PC-3 (cell line): ENCODE measurements around the gene NADSYN1. TPM values are rescaled to one million over a fixed set of nuclear protein-coding genes. Genes with fewer than 3 reads are reported as not detected.

Source experiments
- ATAC-seq: fragments of 200-7000 bp; cut with Tn5 transposase; 2 replicates; pipeline ENCODE4 v1.9.1; 2020; ENCODE audit warnings: mild to moderate bottlenecking, moderate library complexity
- BruUV-seq: library from RNA; stranded (reverse); fragments of 400-500 nt; replicated peaks from 2 replicates; lab custom pipeline; 2021; lab: Mats Ljungman, UMichigan
- CTCF ChIA-PET: fragments of 300-600 bp; sonication (Branson Sonifier 250); formaldehyde crosslinking; loops from one replicate; lab custom pipeline; 2022; ENCODE audit warnings: antibody characterized with exemption; lab: Charles Lee
- POLR2A ChIA-PET: fragments of 300-600 bp; sonication (Branson Sonifier 250); formaldehyde crosslinking; loops from one replicate; lab custom pipeline; 2022; ENCODE audit warnings: antibody characterized with exemption; ENCODE audit not compliant: unreplicated experiment; lab: Charles Lee
- DNase-seq: peaks from one replicate; pipeline ENCODE4 v3.0.0-alpha.2; 2015
- H2AFZ ChIP-seq: fragments of 300-600 bp; sonication (generic); 2 replicates; pipeline ENCODE4 v1.6.0; 2016; ENCODE audit warnings: antibody characterized with exemption, low read length
- H3F3A ChIP-seq: fragments of 300-600 bp; sonication (generic); one replicate; pipeline ENCODE4 v1.6.0; 2017; ENCODE audit warnings: antibody characterized with exemption, low read length, control low read depth, mild to moderate bottlenecking; ENCODE audit not compliant: unreplicated experiment
- H3K27ac ChIP-seq: fragments of 300-600 bp; sonication (generic); 2 replicates; pipeline ENCODE4 v1.5.1; 2016; ENCODE audit warnings: mild to moderate bottlenecking, low read length
- H3K27me3 ChIP-seq: fragments of 300-600 bp; sonication (generic); 2 replicates; pipeline ENCODE4 v1.6.1; 2016; ENCODE audit warnings: low read length, mixed read lengths
- H3K36me3 ChIP-seq: fragments of 300-600 bp; sonication (generic); 2 replicates; pipeline ENCODE4 v1.6.1; 2016; ENCODE audit warnings: low read depth, mixed run types, low read length, mixed read lengths
- H3K4me1 ChIP-seq: fragments of 300-600 bp; sonication (generic); 2 replicates; pipeline ENCODE4 v1.5.1; 2016; ENCODE audit warnings: low read length; ENCODE audit not compliant: insufficient read depth
- H3K4me2 ChIP-seq: fragments of 300-600 bp; sonication (generic); 2 replicates; pipeline ENCODE4 v1.6.0; 2016; ENCODE audit warnings: low read length
- H3K4me3 ChIP-seq: fragments of 300-600 bp; sonication (generic); 2 replicates; pipeline ENCODE4 v1.5.1; 2016; ENCODE audit warnings: mild to moderate bottlenecking, low read length, mixed read lengths
- H3K79me2 ChIP-seq: fragments of 300-600 bp; sonication (generic); 2 replicates; pipeline ENCODE4 v1.6.1; 2017; ENCODE audit warnings: low read length, mixed read lengths
- H3K9ac ChIP-seq: fragments of 300-600 bp; sonication (generic); 2 replicates; pipeline ENCODE4 v1.6.0; 2016; ENCODE audit warnings: mild to moderate bottlenecking, low read length
- H3K9me2 ChIP-seq: fragments of 300-600 bp; sonication (generic); replicated peaks from 2 replicates; pipeline ENCODE4 v1.6.1; 2016; ENCODE audit warnings: mixed run types, low read length, mixed read lengths
- H3K9me3 ChIP-seq: fragments of 300-600 bp; sonication (generic); 2 replicates; pipeline ENCODE4 v1.6.1; 2016; ENCODE audit warnings: low read length, mixed read lengths
- H4K20me1 ChIP-seq: fragments of 300-600 bp; sonication (generic); 2 replicates; pipeline ENCODE4 v1.6.1; 2016; ENCODE audit warnings: low read length, mixed read lengths
- CTCF ChIP-seq: fragments of 300-600 bp; sonication (generic); conservative IDR thresholded peaks from 2 replicates; pipeline ENCODE4 v1.5.1; 2017; ENCODE audit warnings: antibody characterized with exemption, low read depth, mild to moderate bottlenecking, low read length
- EZH2 ChIP-seq: fragments of 300-600 bp; sonication (generic); IDR thresholded peaks from one replicate; pipeline ENCODE4 v1.6.1; 2017; ENCODE audit warnings: antibody characterized with exemption, mild to moderate bottlenecking, low read length; ENCODE audit not compliant: unreplicated experiment
- EZH2phosphoT487 ChIP-seq: fragments of 300-600 bp; sonication (generic); IDR thresholded peaks from 2 replicates; pipeline ENCODE4 v1.6.1; 2018; ENCODE audit warnings: mild to moderate bottlenecking, antibody characterized with exemption, low read length, borderline replicate concordance
- intact Hi-C: fragments of 100-400 bp; cut with micrococcal nuclease; formaldehyde crosslinking; loops from 2 replicates; pipeline ENCODE4 v1.9.0; 2023
- total RNA-seq: library from RNA; depleted of rRNA; stranded (reverse); fragments of >200 nt; gene quantifications from 2 replicates; pipeline ENCODE4 v1.2.3, GENCODE V29; 2014

The NADSYN1 gene
- total RNA-seq, 1 experiment from 2014 or later, result 64.8 TPM

GRCh38 chr11:71430166-71430565 is 22.8 kb upstream of the NADSYN1 start:
- H3K27ac ChIP-seq, result no peak overlapping the region
- H2AFZ ChIP-seq, result no peak overlapping the region
- intact Hi-C loops, result no loop called here
- no peaks in the 10 kb centered on the region for H3K9me2 ChIP-seq
- no TSS peak for BruUV-seq
- ChIA-PET POLR2A (interaction anchor here (0.6 kb wide), 2 partner anchors 12 to 23 kb away, joined by 3 read pairs; partner anchors contain the start of gene NADSYN1), CTCF (no interaction called here)
- no peaks in the 10 kb centered on the region; the same call in 1 of the 2 replicates for H3K36me3 ChIP-seq
- H3K4me3 ChIP-seq, result no peak overlapping the region
- ATAC-seq (no peak), DNase-seq (no peak)
- no peak for TF ChIP-seq EZH2
- no peak for TF ChIP-seq CTCF
- no peak for TF ChIP-seq EZH2phosphoT487
- H3K4me2 ChIP-seq, result no peak overlapping the region
- no peaks in the 10 kb centered on the region for H3F3A ChIP-seq
- H3K4me1 ChIP-seq, result peaks cover 31% of the 10 kb centered on the region
- H3K9ac ChIP-seq, result no peak overlapping the region
- no peaks in the 10 kb centered on the region for H3K9me3 ChIP-seq
- no peaks in the 10 kb centered on the region for H3K27me3 ChIP-seq
- H3K79me2 ChIP-seq, result no peaks in the 10 kb centered on the region
- H4K20me1 ChIP-seq, result no peaks in the 10 kb centered on the region

- Histone ChIP-seq H3K9me3 (no peaks in the 10 kb centered on the region), H3K27me3 (no peaks in the 10 kb centered on the region), H3K27ac (no peak overlapping the region), H4K20me1 (no peaks in the 10 kb centered on the region), H3K4me2 (no peak overlapping the region), H3F3A (no peaks in the 10 kb centered on the region), H3K4me1 (peaks cover 21% of the 10 kb centered on the region), H3K9me2 (no peaks in the 10 kb centered on the region), H3K79me2 (no peaks in the 10 kb centered on the region), H3K36me3 (no peaks in the 10 kb centered on the region; the same call in 1 of the 2 replicates), H3K4me3 (no peak overlapping the region), H2AFZ (no peak overlapping the region), H3K9ac (no peak overlapping the region)
- BruUV-seq, result no TSS peak
- TF ChIP-seq CTCF, result no peak
- no peak for TF ChIP-seq EZH2phosphoT487
- TF ChIP-seq EZH2, result no peak
- intact Hi-C loops, result no loop called here
- ATAC-seq (no peak), DNase-seq (no peak)
- ChIA-PET CTCF (no interaction called here), POLR2A (no interaction called here)
Observed at GRCh38 chr11:71431271-71431670, 21.7 kb upstream of the NADSYN1 start.

GRCh38 chr11:71432761-71433647 is 20.0 kb upstream of the NADSYN1 start:
- H4K20me1 ChIP-seq, result no peaks in the 10 kb centered on the region
- no peaks in the 10 kb centered on the region for H3K79me2 ChIP-seq
- H2AFZ ChIP-seq, result no peak overlapping the region
- intact Hi-C loops, result no loop called here
- no peaks in the 10 kb centered on the region for H3K27me3 ChIP-seq
- no peak overlapping the region for H3K4me2 ChIP-seq
- no peak for TF ChIP-seq CTCF
- peaks cover 13% of the 10 kb centered on the region for H3K4me1 ChIP-seq
- ChIA-PET CTCF (no interaction called here), POLR2A (no interaction called here)
- DNase-seq (no peak), ATAC-seq (no peak)
- H3K36me3 ChIP-seq, result peaks cover 11% of the 10 kb centered on the region; the same call in 1 of the 2 replicates
- H3F3A ChIP-seq, result no peaks in the 10 kb centered on the region
- H3K9me3 ChIP-seq, result no peaks in the 10 kb centered on the region
- no peak overlapping the region for H3K4me3 ChIP-seq
- no peak overlapping the region for H3K9ac ChIP-seq
- no peak overlapping the region for H3K27ac ChIP-seq
- no TSS peak for BruUV-seq
- H3K9me2 ChIP-seq, result no peaks in the 10 kb centered on the region
